ENCODE results near the gene PSMG1. TPM values are rescaled to one million over a fixed set of nuclear protein-coding genes. Genes with fewer than 3 reads are reported as not detected.
A peak's percentile ranks its signal among the peaks of the same experiment; 100 is the strongest.

Gene PSMG1
- total and polyA plus RNA-seq, 5 experiments from 2014 or later: 10.7 to 39.0 (median 27.3) TPM

DNA sequence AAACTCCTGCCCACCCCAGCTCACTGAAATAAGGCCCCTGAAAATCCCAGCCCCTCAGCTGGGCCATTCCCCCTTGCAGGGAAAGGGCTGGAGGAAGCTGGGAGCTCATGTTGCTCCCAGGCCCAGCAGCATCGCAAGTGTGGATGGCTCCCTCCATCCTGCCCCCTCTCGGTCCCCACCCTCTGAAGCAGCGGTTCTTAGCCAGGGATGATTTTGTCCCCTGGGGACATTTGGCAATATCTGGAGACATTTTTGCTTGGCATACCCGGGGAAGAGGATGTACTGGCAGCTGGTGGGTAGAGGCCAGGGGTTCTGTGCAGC lies 56.8 kb downstream of the PSMG1 start:
- Mint-ChIP-seq H3K27me3 (no peaks in the 10 kb centered on the region), H3K27ac (peak overlapping the region in 1 of 10 donors; percentile 75), H3K4me3 (no peak overlapping the region), H3K4me1 (peaks cover 0 to 7% (median 0%) of the 10 kb centered on the region in 4 donors), H3K36me3 (peaks cover 0 to 8% (median 2%) of the 10 kb centered on the region in 3 donors), H3K9me3 (peaks cover 4 to 22% (median 10%) of the 10 kb centered on the region in 9 donors)
- ATAC-seq (no peak), DNase-seq (no peak)
- POLR2A ChIA-PET: no interaction called here

DNA sequence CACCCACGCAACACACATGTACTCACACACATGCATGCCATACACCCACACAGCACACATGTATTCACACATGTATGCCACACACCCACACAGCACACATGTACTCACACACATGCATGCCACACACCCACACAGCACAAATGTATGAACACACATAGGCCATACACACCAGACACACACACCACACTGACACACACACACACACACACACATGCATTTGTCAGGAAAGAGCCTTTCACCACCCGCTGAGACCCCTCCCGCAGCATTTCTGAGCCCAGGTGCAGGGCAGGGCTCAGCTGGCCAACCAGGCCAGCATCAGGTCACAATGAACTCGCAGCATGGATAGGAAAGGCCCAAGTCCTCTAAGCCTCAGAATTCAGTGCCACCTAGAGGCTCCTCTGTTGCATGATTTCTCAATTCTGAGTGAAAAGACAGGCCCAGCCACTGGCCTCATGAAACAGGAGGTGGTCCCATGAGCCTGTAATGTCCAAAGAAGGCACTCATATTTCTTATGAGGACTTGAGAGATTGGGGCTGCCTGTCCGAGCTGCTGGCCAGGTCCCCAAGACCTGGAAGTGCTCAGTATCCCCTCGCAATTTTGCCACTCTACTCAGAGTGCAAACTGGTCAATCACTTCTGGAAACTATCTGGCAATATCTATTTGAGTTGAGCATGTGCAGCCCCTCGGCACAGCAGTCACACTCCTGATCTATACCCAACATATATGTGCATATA lies 57.3 kb downstream of the PSMG1 start:
- Mint-ChIP-seq H3K27me3 (no peaks in the 10 kb centered on the region), H3K27ac (no peak overlapping the region), H3K36me3 (peaks cover 0 to 8% (median 0%) of the 10 kb centered on the region in 3 donors), H3K9me3 (peaks cover 4 to 22% (median 10%) of the 10 kb centered on the region in 9 donors), H3K4me1 (peaks cover 0 to 7% (median 0%) of the 10 kb centered on the region in 4 donors), H3K4me3 (no peak overlapping the region)
- POLR2A ChIA-PET: no interaction called here
- DNase-seq (no peak), ATAC-seq (no peak)

Other genes starting within 250 kb of the PSMG1 start
- 100 to 1,000 TPM; 116 to 121 TPM for gene BRWD1, start 130.2 kb upstream of the PSMG1 start, total RNA-seq
- gene BRWD1, start 130.2 kb upstream of the PSMG1 start, polyA plus RNA-seq: 10 to 100 TPM; 26.3 to 42.6 (median 36.2) TPM
- 100 to 1,000 TPM; 252 to 263 TPM for gene HMGN1, start 165.6 kb upstream of the PSMG1 start, total RNA-seq
- gene HMGN1, start 165.6 kb upstream of the PSMG1 start, polyA plus RNA-seq: 100 to 1,000 TPM; 248 to 285 (median 249) TPM